Urinary bladder (tissue), 4 donors: ENCODE results near the gene PTPRN2. TPM values are rescaled to one million over a fixed set of nuclear protein-coding genes. Genes with fewer than 3 reads are reported as not detected.
"Not testable (repeated sequence)": the region's sequence is repeated elsewhere in the genome, so short reads cannot be mapped to it uniquely, and the experiment has no call there.

Source experiments
- DNase-seq: peaks from one replicate; pipeline ENCODE4 v3.0.0-alpha.2; 2015; ENCODE audit errors: extremely low spot score
- H3K27ac ChIP-seq: one replicate; pipeline ENCODE4 v1.5.1; 2013; ENCODE audit warnings: low read depth, mild to moderate bottlenecking, moderate library complexity
- H3K36me3 ChIP-seq: one replicate; pipeline ENCODE4 v1.6.1; 2013; ENCODE audit warnings: mild to moderate bottlenecking, moderate library complexity; ENCODE audit not compliant: insufficient read depth
- H3K4me1 ChIP-seq: one replicate; pipeline ENCODE4 v1.6.1; 2013; ENCODE audit warnings: mild to moderate bottlenecking, moderate library complexity; ENCODE audit not compliant: insufficient read depth
- H3K4me3 ChIP-seq: one replicate; pipeline ENCODE4 v1.5.1; 2013; ENCODE audit warnings: low read depth, low read length
- WGBS: extraction: QIAGEN DNeasy Blood & Tissue Kit; methylation state at CpG from one replicate; pipeline ENCODE4 v1.1.7; 2013; 5-methylcytosine and 5-hydroxymethylcytosine counted together
- polyA plus RNA-seq: library from polyadenylated mRNA; stranded (reverse); fragments of 200-250 nt; gene quantifications from one replicate; pipeline ENCODE4 v1.2.3, GENCODE V29; 2013
- total RNA-seq: library from RNA; depleted of rRNA; stranded (reverse); fragments of >200 nt; gene quantifications from one replicate; pipeline ENCODE4 v1.2.3, GENCODE V29; 2014
- donor health status: healthy with polysubstance abuse.
- donor health status: healthy.

PTPRN2 gene
- total and polyA plus RNA-seq, 2 donors, result 2.8 to 4.4 TPM

DNA sequence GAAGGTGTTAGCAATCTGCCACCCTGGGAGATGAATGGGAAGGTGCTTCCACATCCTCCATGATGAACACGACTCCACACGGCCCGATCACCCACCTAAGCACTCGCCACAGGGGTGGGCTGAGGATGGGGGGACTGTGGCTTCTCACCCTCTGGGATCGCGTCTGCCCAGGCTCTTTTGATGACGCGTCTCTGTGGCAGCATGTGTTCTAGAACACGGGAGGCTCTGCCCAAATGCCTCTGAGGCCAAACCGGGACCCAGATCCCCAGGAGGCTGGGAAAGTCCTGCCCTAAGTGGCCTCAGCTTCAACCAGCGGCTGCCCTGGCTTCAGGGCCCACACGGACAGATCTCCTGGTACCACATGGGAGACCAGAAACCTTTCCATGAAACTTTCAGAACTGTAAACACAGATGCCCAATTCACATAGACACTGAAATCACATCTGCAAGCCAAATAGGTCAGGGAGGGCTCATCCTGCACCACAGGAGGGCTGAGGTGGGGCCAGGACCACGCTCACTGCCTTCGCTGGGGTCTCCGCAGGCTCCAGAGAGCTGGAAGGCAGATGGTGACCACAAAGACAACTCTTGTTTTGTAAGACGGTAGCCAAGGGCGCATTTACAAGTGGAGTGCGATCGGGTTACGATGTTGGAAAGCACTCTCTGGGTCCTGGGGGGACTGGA is 200.6 kb downstream of the PTPRN2 start:
- 72% methylated on average over 20 of the region's 20 CpGs for WGBS
- Histone ChIP-seq H3K4me3 (no peak overlapping the region), H3K27ac (no peak overlapping the region), H3K36me3 (no peaks in the 10 kb centered on the region), H3K4me1 (no peaks in the 10 kb centered on the region)
- no peak for DNase-seq

DNA sequence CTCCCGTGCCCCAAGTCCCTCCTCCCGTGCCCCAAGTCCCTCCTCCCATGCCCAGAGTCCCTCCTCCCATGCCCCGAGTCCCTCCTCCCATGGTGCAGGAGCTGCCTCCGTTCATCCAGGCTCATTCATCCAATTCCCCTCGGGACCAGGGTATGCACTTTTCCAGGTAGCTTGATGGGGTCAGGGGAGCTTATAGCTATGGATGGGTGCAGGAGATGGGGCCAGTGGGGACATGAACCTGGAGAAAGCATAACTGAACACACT is 201.3 kb downstream of the PTPRN2 start:
- H3K4me3 ChIP-seq, result no peak overlapping the region
- 87% methylated on average over 5 of the region's 5 CpGs for WGBS
- no peak for DNase-seq
- no peaks in the 10 kb centered on the region for H3K36me3 ChIP-seq
- no peaks in the 10 kb centered on the region for H3K4me1 ChIP-seq
- no peak overlapping the region for H3K27ac ChIP-seq

DNA sequence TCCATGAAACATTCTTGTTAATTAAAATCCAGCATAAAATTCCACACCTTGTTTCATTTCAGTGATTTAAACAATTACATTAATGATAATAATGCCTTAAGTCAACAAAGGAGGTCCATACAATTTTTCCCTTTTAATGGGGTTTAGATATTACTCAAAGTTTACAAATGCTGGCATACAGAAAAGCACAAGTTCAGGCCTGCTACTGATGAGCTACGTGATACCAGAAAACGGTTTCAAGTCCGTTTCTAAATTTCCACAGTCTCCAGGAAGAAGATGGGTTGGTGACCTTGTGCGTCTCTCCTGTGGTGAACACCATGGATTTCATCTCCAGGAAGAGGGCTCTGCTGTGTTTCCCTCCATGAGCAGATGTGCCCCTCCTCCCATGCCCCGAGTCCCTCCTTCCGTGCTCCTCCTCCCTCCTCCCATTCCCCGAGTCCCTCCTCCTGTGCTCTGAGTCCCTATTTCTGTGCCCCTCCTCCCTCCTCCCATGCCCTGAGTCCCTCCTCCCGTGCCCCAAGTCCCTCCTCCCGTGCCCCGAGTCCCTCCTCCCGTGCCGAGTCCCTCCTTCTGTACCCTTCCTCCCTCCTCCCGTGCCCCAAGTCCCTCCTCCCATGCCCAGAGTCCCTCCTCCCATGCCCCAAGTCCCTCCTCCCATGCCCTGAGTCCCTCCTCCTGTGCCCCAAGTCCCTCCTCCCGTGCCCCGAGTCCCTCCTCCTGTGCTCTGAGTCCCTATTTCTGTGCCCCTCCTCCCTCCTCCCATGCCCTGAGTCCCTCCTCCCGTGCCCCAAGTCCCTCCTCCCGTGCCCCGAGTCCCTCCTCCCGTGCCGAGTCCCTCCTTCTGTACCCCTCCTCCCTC is 201.9 kb downstream of the PTPRN2 start:
- H3K36me3 ChIP-seq, H3K4me3 ChIP-seq, H3K4me1 ChIP-seq, H3K27ac ChIP-seq, DNase-seq: not testable (repeated sequence)
- 87% methylated on average over 15 of the region's 20 CpGs for WGBS

DNA sequence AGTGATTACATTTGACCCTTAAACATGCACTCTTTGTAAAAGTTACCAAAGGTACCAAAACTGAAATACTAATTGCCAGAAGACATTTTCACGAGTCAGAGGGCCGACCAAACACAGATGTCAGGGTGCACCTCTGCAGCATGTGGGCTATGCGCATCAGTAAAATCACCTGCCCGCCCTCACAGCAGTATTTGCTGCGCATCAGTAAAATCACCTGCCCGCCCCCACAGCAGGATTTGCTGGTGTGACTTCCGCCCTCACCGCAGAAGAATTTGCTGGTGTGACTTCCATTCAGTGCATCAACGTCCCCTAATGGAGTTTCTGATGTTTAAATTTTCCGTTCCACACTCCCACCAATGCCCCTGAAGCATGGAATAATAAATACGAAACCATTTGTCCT is 202.9 kb downstream of the PTPRN2 start:
- H3K4me3 ChIP-seq, result no peak overlapping the region
- no peak for DNase-seq
- H3K4me1 ChIP-seq, result no peaks in the 10 kb centered on the region
- 57% methylated on average over 11 of the region's 11 CpGs for WGBS
- no peaks in the 10 kb centered on the region for H3K36me3 ChIP-seq
- no peak overlapping the region for H3K27ac ChIP-seq

DNA sequence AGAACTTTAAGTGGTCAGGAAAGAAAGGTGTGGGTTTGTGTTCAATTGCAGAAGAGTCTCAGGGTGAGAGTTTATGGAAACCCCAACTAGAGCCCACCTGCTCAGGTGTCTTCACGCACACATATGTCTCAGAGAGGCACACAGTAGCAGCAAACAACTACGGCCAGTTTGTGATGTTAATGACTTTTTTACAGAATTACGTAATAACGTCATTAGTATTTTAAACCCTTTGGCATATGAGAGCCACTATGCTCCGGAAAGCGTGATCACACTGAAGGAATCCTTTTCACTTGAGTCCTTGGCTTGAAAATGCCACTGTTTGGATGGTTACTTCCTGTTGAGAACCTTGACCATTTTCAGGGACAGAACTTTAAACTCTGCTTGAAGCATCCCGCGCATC is 204.0 kb downstream of the PTPRN2 start:
- no peaks in the 10 kb centered on the region for H3K36me3 ChIP-seq
- no peaks in the 10 kb centered on the region for H3K4me1 ChIP-seq
- H3K27ac ChIP-seq, result no peak overlapping the region
- no peak for DNase-seq
- 79% methylated on average over 8 of the region's 8 CpGs for WGBS
- H3K4me3 ChIP-seq, result no peak overlapping the region

DNA sequence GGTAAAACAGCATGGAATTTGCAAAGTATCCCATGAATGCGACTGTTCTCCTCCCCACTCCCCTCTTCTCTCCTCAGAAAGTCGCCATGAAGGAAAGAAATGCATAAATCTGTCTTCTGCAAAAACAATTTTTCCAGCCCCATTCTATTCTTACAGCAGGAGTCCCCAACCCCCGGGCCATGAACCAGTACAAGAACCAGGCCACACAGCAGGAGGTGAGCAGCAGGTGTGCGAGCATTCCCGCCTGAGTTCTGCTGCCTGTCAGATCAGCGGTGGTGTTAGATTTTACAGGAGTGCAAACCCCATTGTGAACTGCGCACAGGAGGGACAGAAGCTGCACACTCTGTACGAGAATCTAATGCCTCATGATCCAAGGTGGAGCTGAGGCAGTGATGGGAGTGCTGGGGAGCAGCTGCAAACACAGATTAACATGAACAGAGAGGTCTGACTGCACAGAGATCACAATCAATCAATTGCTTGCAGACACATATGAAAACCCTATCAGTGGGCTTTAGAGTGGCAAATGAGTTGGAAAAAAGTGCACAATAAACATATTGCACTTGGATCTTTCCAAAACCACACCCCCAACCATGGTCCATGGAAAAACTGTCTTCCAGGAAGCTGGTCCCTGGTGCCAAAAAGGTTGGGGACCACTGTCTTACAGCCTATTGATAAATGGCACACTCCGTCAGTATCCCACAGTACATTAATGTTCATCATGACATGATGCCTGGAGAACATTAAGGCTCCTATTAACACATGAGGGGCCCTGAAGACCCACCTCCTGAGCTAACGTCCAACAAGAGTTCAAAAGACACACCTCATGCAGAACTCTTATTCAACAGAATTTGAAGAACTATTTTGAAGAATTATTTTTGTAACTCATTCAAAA is 205.0 kb downstream of the PTPRN2 start:
- Histone ChIP-seq H3K36me3 (no peaks in the 10 kb centered on the region), H3K4me3 (no peak overlapping the region), H3K4me1 (no peaks in the 10 kb centered on the region), H3K27ac (no peak overlapping the region)
- DNase-seq, result no peak
- 52% methylated on average over 10 of the region's 10 CpGs for WGBS

DNA sequence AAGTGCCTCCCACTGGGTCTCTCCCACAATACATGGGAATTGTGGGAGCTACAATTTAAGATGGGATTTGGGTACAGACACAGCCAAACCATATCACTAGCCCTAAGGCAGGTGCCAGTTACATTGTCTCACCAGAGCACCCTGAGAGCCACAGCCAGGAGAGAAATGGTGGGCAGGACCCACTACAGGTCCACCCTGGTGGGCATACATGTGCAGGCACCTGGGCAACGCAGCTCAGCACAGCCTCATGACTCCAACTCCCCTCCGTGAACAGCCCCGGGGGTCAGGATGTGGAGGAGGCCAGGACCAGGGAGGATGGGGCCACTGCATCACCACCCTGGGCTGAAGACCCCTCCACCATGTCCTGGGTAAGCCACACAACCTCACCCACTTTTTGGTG is 205.7 kb downstream of the PTPRN2 start:
- Histone ChIP-seq H3K36me3 (no peaks in the 10 kb centered on the region), H3K27ac (no peak overlapping the region), H3K4me3 (no peak overlapping the region), H3K4me1 (no peaks in the 10 kb centered on the region)
- no peak for DNase-seq
- 87% methylated on average over 3 of the region's 3 CpGs for WGBS

DNA sequence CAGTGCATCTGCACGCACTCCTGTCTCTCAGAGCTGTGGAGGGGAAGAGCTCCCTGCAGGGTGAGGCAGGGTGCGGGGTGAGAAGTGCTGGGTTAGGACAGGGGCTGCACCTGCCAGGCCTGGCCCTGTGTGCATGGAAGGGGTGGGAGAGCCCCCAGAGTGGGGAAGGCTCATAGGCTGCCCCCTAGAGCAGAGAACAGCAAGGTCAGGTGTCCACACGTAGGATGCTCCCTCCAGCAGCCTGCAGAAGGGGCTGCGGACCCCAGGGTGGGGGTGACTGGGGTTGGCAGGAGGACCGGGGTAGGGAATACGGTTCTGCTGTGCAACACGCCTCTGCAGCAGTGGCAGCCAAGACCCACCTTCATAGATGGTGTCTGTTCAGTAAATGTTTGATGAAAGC is 208.6 kb downstream of the PTPRN2 start:
- no peak for DNase-seq
- no peak overlapping the region for H3K27ac ChIP-seq
- no peak overlapping the region for H3K4me3 ChIP-seq
- no peaks in the 10 kb centered on the region for H3K36me3 ChIP-seq
- H3K4me1 ChIP-seq, result no peaks in the 10 kb centered on the region
- WGBS, result 85% methylated on average over 7 of the region's 7 CpGs

DNA sequence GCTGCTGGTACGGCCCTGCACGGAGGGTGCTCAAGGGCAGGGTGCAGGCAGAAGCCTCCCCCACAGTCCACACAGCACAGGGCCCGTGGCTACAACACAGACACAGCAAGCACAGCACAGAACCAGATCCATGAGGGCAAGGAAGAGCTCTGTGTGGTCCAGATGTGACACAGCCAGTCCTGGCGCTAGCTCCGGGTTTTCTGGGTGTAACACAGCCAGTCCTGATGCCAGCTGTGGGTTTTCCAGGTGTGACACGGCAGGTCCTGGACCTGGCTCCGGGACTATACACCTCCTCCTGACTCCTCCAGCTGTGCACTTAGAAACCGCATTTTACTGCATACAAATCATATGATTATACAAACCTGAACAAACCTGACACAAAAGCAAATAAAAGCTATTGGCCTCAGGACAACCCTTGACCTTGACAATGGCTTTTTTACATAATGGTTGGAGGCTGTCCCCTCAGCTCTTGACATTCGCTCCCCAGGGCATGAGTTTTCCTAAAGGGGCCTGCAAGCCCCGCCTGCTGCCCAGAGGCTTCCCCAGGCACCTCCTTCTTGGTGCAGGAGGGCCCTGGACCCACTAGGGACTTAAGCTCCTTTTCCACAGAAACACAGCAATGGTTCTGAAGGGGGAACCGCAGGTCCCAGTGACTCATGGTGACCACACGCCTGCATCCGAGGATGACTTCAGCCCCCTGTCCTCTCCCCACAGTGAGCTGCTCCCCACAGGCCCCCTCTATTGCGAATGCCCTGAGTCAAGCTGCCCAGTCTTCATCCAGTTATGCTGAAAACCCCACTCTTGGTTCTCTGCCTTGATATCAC is 209.6 kb downstream of the PTPRN2 start:
- H3K4me1 ChIP-seq, result no peaks in the 10 kb centered on the region
- no peak for DNase-seq
- no peaks in the 10 kb centered on the region for H3K36me3 ChIP-seq
- H3K4me3 ChIP-seq, result no peak overlapping the region
- 62% methylated on average over 14 of the region's 14 CpGs for WGBS
- H3K27ac ChIP-seq, result no peak overlapping the region

DNA sequence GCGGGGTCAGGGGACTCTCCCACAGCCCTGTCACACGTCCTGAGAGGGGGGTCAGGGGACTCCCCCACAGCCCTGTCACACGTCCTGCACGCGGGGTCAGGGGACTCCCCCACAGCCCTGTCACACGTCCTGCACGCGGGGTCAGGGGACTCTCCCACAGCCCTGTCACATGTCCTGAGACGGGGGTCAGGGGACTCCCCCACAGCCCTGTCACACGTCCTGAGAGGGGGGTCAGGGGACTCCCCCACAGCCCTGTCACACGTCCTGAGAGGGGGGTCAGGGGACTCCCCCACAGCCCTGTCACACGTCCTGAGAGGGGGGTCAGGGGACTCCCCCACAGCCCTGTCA is 210.8 kb downstream of the PTPRN2 start:
- not testable (repeated sequence) for H3K27ac ChIP-seq, DNase-seq, H3K36me3 ChIP-seq, H3K4me1 ChIP-seq, H3K4me3 ChIP-seq
- WGBS, result 72% methylated on average over 10 of the region's 12 CpGs

DNA sequence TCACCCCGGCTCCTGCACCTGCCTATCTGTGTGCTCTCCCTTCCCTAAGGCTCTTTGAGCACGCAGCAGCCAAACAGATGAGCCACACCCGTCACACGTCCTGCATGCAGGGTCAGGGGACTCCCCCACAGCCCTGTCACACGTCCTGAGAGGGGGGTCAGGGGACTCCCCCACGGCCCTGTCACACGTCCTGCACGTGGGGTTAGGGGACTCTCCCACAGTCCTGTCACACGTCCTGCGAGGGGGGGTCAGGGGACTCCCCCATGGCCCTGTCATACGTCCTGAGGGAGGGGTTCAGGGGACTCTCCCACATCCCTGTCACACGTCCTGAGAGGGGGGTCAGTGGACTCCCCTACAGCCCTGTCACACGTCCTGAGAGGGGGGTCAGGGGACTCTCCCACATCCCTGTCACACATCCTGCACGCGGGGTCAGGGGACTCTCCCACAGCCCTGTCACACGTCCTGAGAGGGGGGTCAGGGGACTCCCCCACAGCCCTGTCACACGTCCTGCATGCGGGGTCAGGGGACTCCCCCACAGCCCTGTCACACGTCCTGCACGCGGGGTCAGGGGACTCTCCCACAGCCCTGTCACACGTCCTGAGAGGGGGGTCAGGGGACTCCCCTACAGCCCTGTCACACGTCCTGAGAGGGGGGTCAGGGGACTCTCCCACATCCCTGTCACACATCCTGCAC is 211.3 kb downstream of the PTPRN2 start:
- WGBS, result 69% methylated on average over 23 of the region's 23 CpGs
- not testable (repeated sequence) for DNase-seq, H3K4me3 ChIP-seq, H3K27ac ChIP-seq, H3K4me1 ChIP-seq, H3K36me3 ChIP-seq

DNA sequence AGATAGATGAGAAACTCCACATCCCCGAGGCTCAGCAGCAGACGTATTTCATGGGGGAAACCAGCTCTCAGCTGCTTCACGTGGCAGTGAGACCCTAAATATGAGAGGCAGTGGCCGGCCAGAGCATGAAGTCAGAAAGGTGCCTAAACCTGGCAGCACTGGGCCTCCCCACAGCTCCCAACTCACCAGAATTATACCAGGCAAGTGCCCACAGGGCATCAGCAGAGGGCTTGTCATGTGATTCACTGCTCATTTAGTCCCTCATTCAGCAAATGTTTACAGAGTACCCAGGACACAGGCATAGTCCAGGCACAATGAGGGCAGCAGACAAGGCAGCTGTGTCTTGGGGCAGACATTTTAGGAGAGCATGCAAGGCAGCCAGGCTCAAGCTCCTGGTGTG is 212.6 kb downstream of the PTPRN2 start:
- Histone ChIP-seq H3K4me3 (no peak overlapping the region), H3K27ac (no peak overlapping the region), H3K4me1 (no peaks in the 10 kb centered on the region), H3K36me3 (no peaks in the 10 kb centered on the region)
- DNase-seq, result no peak
- 73% methylated on average over 4 of the region's 4 CpGs for WGBS

DNA sequence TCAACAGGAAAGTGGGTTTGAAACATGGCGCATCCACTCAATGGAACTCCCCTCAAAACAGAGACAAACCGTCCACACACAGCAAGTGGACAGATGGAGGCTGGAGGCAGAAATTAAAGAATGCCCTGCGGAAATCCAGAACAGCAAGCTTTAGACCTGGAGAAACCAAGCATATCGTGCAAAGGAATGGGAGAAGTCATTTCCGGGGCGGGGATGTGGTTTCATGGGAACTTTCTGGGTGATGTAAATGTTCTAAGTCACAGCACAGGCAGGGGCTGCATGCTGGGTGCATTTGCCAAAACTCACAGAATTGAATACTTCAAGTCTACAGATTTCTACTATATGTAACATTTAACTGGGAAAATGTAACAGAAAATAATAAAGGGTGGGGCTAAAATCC is 213.0 kb downstream of the PTPRN2 start:
- WGBS, result 90% methylated on average over 6 of the region's 6 CpGs
- DNase-seq, result no peak
- H3K27ac ChIP-seq, result no peak overlapping the region
- H3K36me3 ChIP-seq, result no peaks in the 10 kb centered on the region
- H3K4me3 ChIP-seq, result no peak overlapping the region
- no peaks in the 10 kb centered on the region for H3K4me1 ChIP-seq
